Stomach (tissue), 9 donors: ENCODE measurements around the gene RSPH6A. TPM values are rescaled to one million over a fixed set of nuclear protein-coding genes. Genes with fewer than 3 reads are reported as not detected.
A peak's percentile ranks its signal among the peaks of the same experiment; 100 is the strongest.

ENCODE experiments used
- DNase-seq, 2 donors: peaks; one replicate each; pipeline versions ENCODE4 v3.0.0 to v3.0.0-alpha.2; 2013 to 2019
- H3K27ac ChIP-seq, 5 donors: fragments of 200-600 bp in 4 of 5; sonication (generic) in 4 of 5; one replicate each; pipeline ENCODE4 v1.5.1; 2013 to 2019; ENCODE audit warnings: mild to moderate bottlenecking in 1 of 5, moderate library complexity in 1 of 5
- H3K27me3 ChIP-seq, 3 donors: fragments of 200-600 bp; sonication (generic); one replicate each; pipeline ENCODE4 v1.5.1; 2017 to 2019; ENCODE audit warnings: mixed run types in 1 of 3
- H3K36me3 ChIP-seq, 4 donors: fragments of 200-600 bp; sonication (generic); 1 replicate in 3 of 4; 2 replicates in 1 of 4; pipeline ENCODE4 v1.5.1; 2016 to 2019
- H3K4me1 ChIP-seq, 4 donors: fragments of 200-600 bp; sonication (generic); one replicate each; pipeline ENCODE4 v1.5.1; 2016 to 2019
- H3K4me3 ChIP-seq, 4 donors: fragments of 200-600 bp; sonication (generic) in 3 of 4; one replicate each; pipeline ENCODE4 v1.5.1; 2016 to 2019; ENCODE audit warnings: mild to moderate bottlenecking in 1 of 4
- H3K9me3 ChIP-seq, 4 donors: fragments of 200-600 bp; sonication (generic); one replicate each; pipeline ENCODE4 v1.5.1; 2016 to 2019
- EP300 ChIP-seq: sonication (generic); formaldehyde crosslinking; IDR thresholded peaks from one replicate; pipeline ENCODE4 v1.6.1; 2017; ENCODE audit warnings: antibody characterized with exemption
- POLR2A ChIP-seq, 4 donors: fragments of 450-650 bp; IDR thresholded peaks; one replicate each; pipeline ENCODE4 v1.6.1; 2016; ENCODE audit warnings: antibody characterized with exemption in 4 of 4, control low read depth in 2 of 4, mild to moderate bottlenecking in 1 of 4, moderate library complexity in 1 of 4
- POLR2AphosphoS5 ChIP-seq, 3 donors: sonication (generic); formaldehyde crosslinking; IDR thresholded peaks; one replicate each; pipeline ENCODE4 v1.6.1; 2016; ENCODE audit warnings: antibody characterized with exemption in 3 of 3
- WGBS, 5 donors: extraction: QIAGEN DNeasy Blood & Tissue Kit in 3 of 5; methylation state at CpG; one replicate each; pipeline versions ENCODE4 v1.1.5 to v1.1.7; 2013 to 2018; 5-methylcytosine and 5-hydroxymethylcytosine counted together
- intact Hi-C: fragments of 100-400 bp; cut with DNase I; formaldehyde crosslinking; loops from one replicate; pipeline ENCODE4 v1.15.1; 2023; ENCODE audit warnings: low total_unique reads
- polyA plus RNA-seq, 3 donors: library from polyadenylated mRNA; stranded (reverse); fragments of 200-250 nt; gene quantifications; one replicate each; pipeline ENCODE4 v1.2.3, GENCODE V29; 2013
- total RNA-seq, 5 donors: library from RNA; depleted of rRNA; stranded (reverse); fragments of >200 nt; gene quantifications; one replicate each; pipeline versions ENCODE4 v1.1.0 to v1.2.3, GENCODE V29; 2014 to 2016
- TF ChIP-seq, protein P1 (sequence below), 7 experiments: fragments of 450-650 bp in 4 of 7; fragments of 200-600 bp in 3 of 7; sonication (generic) in 3 of 7; IDR thresholded peaks; one replicate each; pipeline ENCODE4 v1.5.1; 2016 to 2019; ENCODE audit warnings: antibody characterized with exemption in 7 of 7, control low read depth in 2 of 7, mild to moderate bottlenecking in 1 of 7
- donor health status: healthy with polysubstance abuse.
- donor health status: Bipolar disorder and iron deficiency.
- donor health status: healthy.

The RSPH6A gene
- total and polyA plus RNA-seq, 8 donors: 0.37 to 5.8 (median 1.4) TPM; not detected in 5

DNA sequence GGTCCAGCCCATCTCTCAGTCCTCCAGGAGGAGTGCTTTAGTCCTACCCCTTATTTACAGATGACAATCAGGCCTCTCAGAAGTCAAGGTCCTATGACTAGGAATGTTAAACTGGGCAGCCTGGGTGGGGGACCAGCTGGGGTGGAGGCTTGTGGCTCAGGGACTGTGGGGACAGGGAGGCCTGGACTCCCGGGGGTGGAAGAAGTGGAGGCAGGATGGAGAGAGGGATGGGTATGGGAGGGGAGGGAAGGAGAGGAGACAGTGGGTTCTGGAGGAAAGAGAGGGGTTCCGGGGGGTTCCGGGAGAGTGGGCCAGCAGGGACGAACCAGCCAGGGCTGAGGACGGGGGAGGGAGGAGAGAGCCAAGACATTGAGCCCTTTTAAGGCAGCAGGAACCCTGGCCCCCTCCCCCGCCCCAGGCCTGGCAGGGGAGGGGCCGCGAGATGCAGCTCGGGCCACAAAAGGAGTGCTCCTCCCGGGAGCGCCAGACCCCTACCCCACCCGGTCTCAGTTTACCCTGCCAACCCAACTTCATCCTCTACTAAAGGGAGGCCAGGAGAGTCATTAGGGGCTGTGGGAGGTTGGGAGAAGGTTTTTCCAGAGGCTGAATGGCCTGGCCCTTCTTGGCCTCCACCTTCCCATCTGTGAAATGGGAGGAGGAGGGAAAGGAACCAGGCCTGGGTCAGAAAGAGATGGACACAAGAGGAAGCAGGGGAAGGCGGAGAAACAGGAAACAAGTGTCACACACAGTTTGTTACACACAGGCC, 34.5 kb downstream of the RSPH6A start:
- Histone ChIP-seq H3K4me3 (peak overlapping the region; percentile 54 to 71 (median 64)), H3K36me3 (peaks cover 28 to 42% (median 32%) of the 10 kb centered on the region in 4 donors), H3K27me3 (peaks cover 0 to 57% (median 0%) of the 10 kb centered on the region in 3 donors), H3K4me1 (peaks cover 53 to 78% (median 67%) of the 10 kb centered on the region in 4 donors), H3K9me3 (no peaks in the 10 kb centered on the region), H3K27ac (peak overlapping the region in 4 of 5 donors; percentile 83 to 88 (median 87))
- WGBS, 5 donors: 20 to 39% (median 35%) methylated on average over 13 of the region's 13 CpGs
- peak in 1 of 2 donors; percentile 67 for DNase-seq
- no peak for TF ChIP-seq POLR2AphosphoS5 (IDR thresholded peaks at IDR 0.05)
- no peak for TF ChIP-seq EP300
- TF ChIP-seq, protein P1, sequence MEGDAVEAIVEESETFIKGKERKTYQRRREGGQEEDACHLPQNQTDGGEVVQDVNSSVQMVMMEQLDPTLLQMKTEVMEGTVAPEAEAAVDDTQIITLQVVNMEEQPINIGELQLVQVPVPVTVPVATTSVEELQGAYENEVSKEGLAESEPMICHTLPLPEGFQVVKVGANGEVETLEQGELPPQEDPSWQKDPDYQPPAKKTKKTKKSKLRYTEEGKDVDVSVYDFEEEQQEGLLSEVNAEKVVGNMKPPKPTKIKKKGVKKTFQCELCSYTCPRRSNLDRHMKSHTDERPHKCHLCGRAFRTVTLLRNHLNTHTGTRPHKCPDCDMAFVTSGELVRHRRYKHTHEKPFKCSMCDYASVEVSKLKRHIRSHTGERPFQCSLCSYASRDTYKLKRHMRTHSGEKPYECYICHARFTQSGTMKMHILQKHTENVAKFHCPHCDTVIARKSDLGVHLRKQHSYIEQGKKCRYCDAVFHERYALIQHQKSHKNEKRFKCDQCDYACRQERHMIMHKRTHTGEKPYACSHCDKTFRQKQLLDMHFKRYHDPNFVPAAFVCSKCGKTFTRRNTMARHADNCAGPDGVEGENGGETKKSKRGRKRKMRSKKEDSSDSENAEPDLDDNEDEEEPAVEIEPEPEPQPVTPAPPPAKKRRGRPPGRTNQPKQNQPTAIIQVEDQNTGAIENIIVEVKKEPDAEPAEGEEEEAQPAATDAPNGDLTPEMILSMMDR (IDR thresholded peaks at IDR 0.05): no peak
- TF ChIP-seq POLR2A (IDR thresholded peaks at IDR 0.05): no peak
- intact Hi-C loops: no loop called here

DNA sequence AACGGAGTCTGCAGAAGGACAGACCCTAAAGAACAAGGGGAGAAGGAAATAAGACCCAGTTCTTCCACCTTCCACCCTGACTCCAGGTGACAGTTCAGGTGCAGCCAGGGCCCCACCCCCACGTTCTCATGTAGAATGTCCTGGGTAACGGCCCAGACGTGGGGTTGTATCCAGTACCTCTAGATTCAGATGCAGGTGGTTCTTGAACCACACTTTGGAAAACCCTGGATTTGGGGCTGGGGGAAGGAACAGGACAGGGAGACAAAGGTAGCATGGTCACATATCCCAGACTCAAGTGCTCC, 35.0 kb downstream of the RSPH6A start:
- Histone ChIP-seq H3K4me1 (peaks cover 53 to 73% (median 63%) of the 10 kb centered on the region in 4 donors), H3K27me3 (peaks cover 0 to 55% (median 0%) of the 10 kb centered on the region in 3 donors), H3K36me3 (peaks cover 23 to 38% (median 27%) of the 10 kb centered on the region in 4 donors), H3K9me3 (no peaks in the 10 kb centered on the region), H3K27ac (peak overlapping the region in 4 of 5 donors; percentile 83 to 88 (median 87)), H3K4me3 (peak overlapping the region; percentile 54 to 71 (median 64))
- TF ChIP-seq POLR2A (IDR thresholded peaks at IDR 0.05) (no peak), EP300 (no peak), POLR2AphosphoS5 (IDR thresholded peaks at IDR 0.05) (no peak)
- TF ChIP-seq, protein P1 (IDR thresholded peaks at IDR 0.05): no peak
- DNase-seq: no peak
- 17 to 36% (median 31%) methylated on average over 4 of the region's 4 CpGs for WGBS, 5 donors
- intact Hi-C loops: no loop called here

DNA sequence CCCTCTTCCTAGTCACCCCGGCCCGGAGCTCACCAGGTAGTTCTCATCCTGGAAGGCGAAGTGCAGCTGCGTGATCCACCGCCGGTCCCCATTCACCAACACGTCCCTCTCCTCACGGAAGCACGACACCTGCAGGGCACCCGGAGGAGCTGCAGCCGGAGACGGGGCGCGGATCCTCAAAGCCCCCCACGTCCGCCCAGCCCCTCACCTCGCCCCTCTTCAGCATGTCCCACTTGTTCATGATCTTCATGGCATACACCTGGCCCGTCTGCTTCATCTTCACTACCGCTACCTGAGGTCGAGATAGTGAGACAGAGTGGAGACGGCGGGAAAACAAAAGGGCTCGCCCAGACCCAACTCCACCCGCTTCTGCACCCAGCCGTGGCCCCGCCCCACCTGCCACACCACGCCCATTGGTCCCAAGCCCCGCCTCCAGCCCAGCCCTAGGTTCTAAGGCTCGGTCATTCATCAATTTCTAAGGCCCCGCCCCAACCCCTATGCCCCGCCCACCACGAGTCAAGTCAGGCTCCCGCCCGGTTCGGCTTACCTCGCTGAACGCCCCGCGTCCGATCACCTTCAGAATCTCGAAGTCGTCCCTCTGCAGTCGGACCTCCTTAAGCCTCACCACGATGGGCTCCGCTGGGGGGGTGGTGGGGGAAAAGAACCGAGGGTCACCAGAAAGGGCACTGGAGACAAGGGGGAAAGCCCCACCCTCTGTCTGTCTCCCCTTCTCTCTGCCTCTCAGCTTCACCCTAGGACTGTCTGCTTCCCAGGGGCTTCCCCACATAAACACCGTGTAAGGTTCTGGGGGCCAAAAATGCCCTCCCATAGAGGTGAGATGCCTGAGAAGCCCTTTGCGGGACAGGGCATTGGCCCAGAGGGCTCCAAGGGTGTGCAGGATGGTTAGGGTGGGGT, 35.6 kb downstream of the RSPH6A start:
- H3K36me3 ChIP-seq: peaks cover 26 to 44% (median 32%) of the 10 kb centered on the region in 4 donors
- peak; percentile 95 to 98 for DNase-seq
- intact Hi-C loops: no loop called here
- peak overlapping the region; percentile 54 to 71 (median 64) for H3K4me3 ChIP-seq
- H3K27me3 ChIP-seq: peaks cover 0 to 55% (median 0%) of the 10 kb centered on the region in 3 donors
- no peaks in the 10 kb centered on the region for H3K9me3 ChIP-seq
- 4 to 9% (median 8%) methylated on average over 33 to 48 of the region's 48 CpGs for WGBS, 5 donors
- TF ChIP-seq, protein P1 (IDR thresholded peaks at IDR 0.05): peak in 5 of 7 experiments; percentile 54 to 90 (median 80)
- no peak for TF ChIP-seq POLR2A (IDR thresholded peaks at IDR 0.05)
- peak in 1 of 3 donors; percentile 37 for TF ChIP-seq POLR2AphosphoS5 (IDR thresholded peaks at IDR 0.05)
- peak overlapping the region; percentile 67 to 88 (median 86) for H3K27ac ChIP-seq
- H3K4me1 ChIP-seq: peaks cover 49 to 69% (median 59%) of the 10 kb centered on the region in 4 donors

DNA sequence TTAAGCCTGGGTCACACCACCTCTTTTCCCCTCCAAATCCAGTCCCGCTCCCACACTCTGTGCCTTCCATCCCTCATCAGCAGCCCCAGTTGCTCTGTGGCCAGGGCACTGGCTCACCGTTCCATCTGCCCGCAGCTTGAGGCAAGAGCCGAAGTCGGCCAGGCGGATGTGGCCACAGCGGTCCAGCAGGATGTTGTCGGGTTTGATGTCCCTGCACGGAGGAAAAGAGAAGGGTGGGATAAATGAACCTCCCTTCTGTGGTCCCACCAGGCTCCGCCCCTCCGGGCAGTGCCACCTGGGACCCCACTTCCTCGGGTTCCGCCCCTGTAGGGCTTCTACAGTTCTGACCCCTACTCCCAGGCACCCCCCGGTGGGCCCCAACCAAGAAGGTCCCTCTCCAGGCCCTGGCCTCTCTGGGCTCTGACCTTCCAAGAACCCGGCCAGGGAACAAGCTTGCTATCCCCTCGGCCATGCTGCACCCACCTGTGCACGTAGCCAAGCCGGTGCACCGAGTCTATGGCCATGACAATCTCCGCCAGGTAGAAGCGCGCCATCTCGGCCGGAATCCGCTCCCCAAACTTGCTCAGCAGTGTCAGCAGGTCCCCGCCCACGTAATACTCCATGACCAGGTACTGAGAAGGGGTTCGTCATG, 37.0 kb downstream of the RSPH6A start:
- Histone ChIP-seq H3K4me3 (peak overlapping the region in 1 of 4 donors; percentile 54), H3K27me3 (peaks cover 0 to 48% (median 0%) of the 10 kb centered on the region in 3 donors), H3K36me3 (peaks cover 26 to 46% (median 35%) of the 10 kb centered on the region in 4 donors), H3K27ac (peak overlapping the region in 1 of 5 donors; percentile 86), H3K4me1 (peaks cover 41 to 69% (median 55%) of the 10 kb centered on the region in 4 donors), H3K9me3 (no peaks in the 10 kb centered on the region)
- WGBS, 5 donors: 88 to 93% (median 91%) methylated on average over 14 to 28 of the region's 28 CpGs
- no peak for DNase-seq
- TF ChIP-seq, protein P1 (IDR thresholded peaks at IDR 0.05): no peak
- TF ChIP-seq POLR2AphosphoS5 (IDR thresholded peaks at IDR 0.05) (no peak), EP300 (no peak), POLR2A (IDR thresholded peaks at IDR 0.05) (no peak)
- intact Hi-C loops: no loop called here
